Psoas muscle (tissue), 8 donors: ENCODE results near the gene ATP5MK. TPM values are rescaled to one million over a fixed set of nuclear protein-coding genes. Genes with fewer than 3 reads are reported as not detected.

Experiments used
- ATAC-seq, 4 donors: fragments of 200-7000 bp; cut with Tn5 transposase; one replicate each; pipeline ENCODE4 v1.9.1; 2020; ENCODE audit warnings: moderate library complexity in 3 of 4, mild to moderate bottlenecking in 2 of 4
- DNase-seq, 2 donors: peaks; one replicate each; pipeline ENCODE4 v3.0.0-alpha.2; 2020
- H3K27ac ChIP-seq: fragments of 200-600 bp; one replicate; pipeline ENCODE4 v1.8.0; 2022
- H3K27me3 ChIP-seq, 3 donors: fragments of 200-600 bp in 1 of 3; one replicate each; pipeline versions ENCODE4 v1.6.1 to v1.8.0; 2013 to 2022; ENCODE audit warnings: low read length in 2 of 3, mild to moderate bottlenecking in 2 of 3, moderate library complexity in 1 of 3; ENCODE audit not compliant: insufficient read depth in 3 of 3
- H3K36me3 ChIP-seq, 2 donors: fragments of 200-600 bp in 1 of 2; one replicate each; pipeline versions ENCODE4 v1.6.1 to v1.8.0; 2013 to 2022; ENCODE audit warnings: low read depth in 1 of 2, mild to moderate bottlenecking in 1 of 2, moderate library complexity in 1 of 2; ENCODE audit not compliant: insufficient read depth in 1 of 2
- H3K4me1 ChIP-seq: fragments of 200-600 bp; one replicate; pipeline ENCODE4 v1.8.0; 2022
- H3K4me3 ChIP-seq: fragments of 200-600 bp; one replicate; pipeline ENCODE4 v1.8.0; 2022; ENCODE audit warnings: mild to moderate bottlenecking
- H3K9me3 ChIP-seq: fragments of 200-600 bp; one replicate; pipeline ENCODE4 v1.8.0; 2022
- whole genome bisulfite sequencing, 3 donors: extraction: QIAGEN DNeasy Blood & Tissue Kit; methylation state at CpG; one replicate each; pipeline versions ENCODE4 v1.1.6 to v1.1.7; 2013; 5-methylcytosine and 5-hydroxymethylcytosine counted together
- intact Hi-C, 2 donors: fragments of 100-400 bp; cut with DNase I; formaldehyde crosslinking; loops; one replicate each; pipeline versions ENCODE4 v1.11.0 to v1.14.2; 2022
- polyA plus RNA-seq, 3 donors: library from polyadenylated mRNA; stranded (reverse); fragments of 200-250 nt; gene quantifications; one replicate each; pipeline ENCODE4 v1.2.3, GENCODE V29; 2013
- total RNA-seq, 4 donors: library from RNA; stranded (reverse); fragmentation: NEBNext Ultra II Directional in 2 of 4; extraction: Animal tissue kit (Norgen Biotek cat#: 25700) in 2 of 4; gene quantifications; one replicate each; pipeline versions ENCODE4 v1.2.1 to v1.2.4, GENCODE V29; 2021 to 2023
- TF ChIP-seq, protein P1 (sequence below): fragments of 200-600 bp; IDR thresholded peaks from one replicate; pipeline ENCODE4 v1.8.0; 2022; ENCODE audit warnings: antibody characterized with exemption
- donor health status: healthy with polysubstance abuse.
- donor health status: DM: no; HTN: no; CAD: no; lungs with moderate emphysema.
- donor health status: Bipolar disorder and iron deficiency.
- donor health status: healthy.
- donor health status: DM: yes; HTN: yes; CAD: no.
- donor health status: DM: no; HTN: no; CAD: no.
- donor health status: DM: no; HTN: no; CAD: no.
- donor health status: DM: yes; HTN: yes; CAD: no.

Gene ATP5MK
- total and polyA plus RNA-seq, 7 donors = 573 to 1,454 (median 670) TPM

DNA sequence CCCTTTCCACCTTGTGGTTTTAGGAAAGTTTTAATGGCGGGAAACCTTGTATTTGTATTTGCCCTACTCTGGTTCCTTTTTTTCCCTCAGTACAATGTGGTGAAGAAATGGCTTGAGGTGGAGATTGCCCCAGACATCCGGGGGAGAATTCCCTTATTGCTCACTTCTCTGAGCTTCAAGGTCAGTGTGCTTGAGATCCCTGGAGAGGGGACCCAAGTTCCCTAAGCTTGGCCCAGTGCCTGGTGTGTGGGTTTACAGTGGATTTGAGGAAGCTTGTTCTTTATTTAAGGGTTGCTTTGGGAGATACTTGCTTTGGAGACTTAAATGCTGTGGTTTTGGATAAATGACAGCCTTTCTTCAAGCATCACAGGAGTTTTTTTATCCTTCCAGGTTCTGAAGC lies 37.6 kb upstream of the ATP5MK start:
- TF ChIP-seq, protein P1, sequence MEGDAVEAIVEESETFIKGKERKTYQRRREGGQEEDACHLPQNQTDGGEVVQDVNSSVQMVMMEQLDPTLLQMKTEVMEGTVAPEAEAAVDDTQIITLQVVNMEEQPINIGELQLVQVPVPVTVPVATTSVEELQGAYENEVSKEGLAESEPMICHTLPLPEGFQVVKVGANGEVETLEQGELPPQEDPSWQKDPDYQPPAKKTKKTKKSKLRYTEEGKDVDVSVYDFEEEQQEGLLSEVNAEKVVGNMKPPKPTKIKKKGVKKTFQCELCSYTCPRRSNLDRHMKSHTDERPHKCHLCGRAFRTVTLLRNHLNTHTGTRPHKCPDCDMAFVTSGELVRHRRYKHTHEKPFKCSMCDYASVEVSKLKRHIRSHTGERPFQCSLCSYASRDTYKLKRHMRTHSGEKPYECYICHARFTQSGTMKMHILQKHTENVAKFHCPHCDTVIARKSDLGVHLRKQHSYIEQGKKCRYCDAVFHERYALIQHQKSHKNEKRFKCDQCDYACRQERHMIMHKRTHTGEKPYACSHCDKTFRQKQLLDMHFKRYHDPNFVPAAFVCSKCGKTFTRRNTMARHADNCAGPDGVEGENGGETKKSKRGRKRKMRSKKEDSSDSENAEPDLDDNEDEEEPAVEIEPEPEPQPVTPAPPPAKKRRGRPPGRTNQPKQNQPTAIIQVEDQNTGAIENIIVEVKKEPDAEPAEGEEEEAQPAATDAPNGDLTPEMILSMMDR = no peak
- Histone ChIP-seq H3K27ac (no peak overlapping the region), H3K4me3 (no peak overlapping the region), H3K9me3 (no peaks in the 10 kb centered on the region), H3K36me3 (peaks cover 22 to 98% of the 10 kb centered on the region in 2 donors), H3K4me1 (no peaks in the 10 kb centered on the region), H3K27me3 (no peaks in the 10 kb centered on the region)
- DNase-seq (peak in 1 of 2 donors; percentile 56), ATAC-seq (no peak)
- 76 to 88% (median 79%) methylated on average over 2 of the region's 2 CpGs for WGBS, 3 donors
- intact Hi-C loops = no loop called here

DNA sequence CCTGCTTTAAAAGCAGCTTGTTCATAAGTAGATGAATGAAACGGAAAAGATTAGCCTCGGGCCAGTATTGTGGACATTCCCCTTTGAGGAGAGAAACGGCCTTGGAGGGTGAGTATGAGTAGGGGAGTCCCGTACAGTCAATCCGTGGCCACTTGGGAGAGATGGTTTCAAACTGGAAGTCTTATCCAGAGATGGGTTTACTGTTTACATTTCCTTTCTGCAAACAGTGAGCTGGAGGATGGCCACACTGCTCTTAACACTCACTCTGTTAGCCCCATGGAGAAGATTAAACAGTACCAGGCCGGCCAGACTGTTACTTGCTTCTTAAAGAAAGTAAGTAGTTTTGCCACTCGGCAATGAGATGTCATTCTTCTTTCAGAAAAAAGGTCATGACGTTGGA lies 35.6 kb upstream of the ATP5MK start:
- 77 to 87% (median 83%) methylated on average over 8 of the region's 8 CpGs for WGBS, 3 donors
- H3K36me3 ChIP-seq = peaks cover 19 to 98% of the 10 kb centered on the region in 2 donors
- H3K27ac ChIP-seq = no peak overlapping the region
- ATAC-seq = no peak
- no peaks in the 10 kb centered on the region for H3K27me3 ChIP-seq
- H3K4me1 ChIP-seq = no peaks in the 10 kb centered on the region
- no peaks in the 10 kb centered on the region for H3K9me3 ChIP-seq
- TF ChIP-seq, protein P1 = no peak
- no peak overlapping the region for H3K4me3 ChIP-seq
- no peak for DNase-seq
- intact Hi-C loops = no loop called here

DNA sequence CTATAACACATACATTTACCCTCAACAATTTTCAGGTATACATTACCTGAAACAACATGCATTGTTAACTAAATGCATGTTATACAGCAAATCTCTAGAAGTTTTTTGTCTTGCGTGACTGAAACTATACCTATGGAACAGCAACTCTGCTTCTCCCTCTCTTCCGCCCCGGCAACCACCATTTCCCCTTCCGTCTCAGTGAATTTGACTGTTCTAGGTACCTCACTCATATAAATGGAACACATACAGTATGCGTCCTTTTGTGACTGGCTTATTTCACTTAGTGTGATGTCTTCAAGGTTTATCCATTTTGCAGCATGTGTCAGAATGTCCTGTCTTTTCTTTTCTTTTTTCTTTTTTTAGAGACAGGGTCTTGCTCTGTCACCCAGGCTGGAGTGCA lies 33.4 kb upstream of the ATP5MK start:
- TF ChIP-seq, protein P1 = no peak
- intact Hi-C loops = no loop called here
- Histone ChIP-seq H3K4me1 (no peaks in the 10 kb centered on the region), H3K4me3 (no peak overlapping the region), H3K27ac (no peak overlapping the region), H3K27me3 (no peaks in the 10 kb centered on the region), H3K36me3 (peaks cover 20 to 98% of the 10 kb centered on the region in 2 donors), H3K9me3 (no peaks in the 10 kb centered on the region)
- WGBS, 3 donors = 91 to 98% (median 95%) methylated on average over 5 of the region's 5 CpGs
- ATAC-seq (no peak), DNase-seq (no peak)

DNA sequence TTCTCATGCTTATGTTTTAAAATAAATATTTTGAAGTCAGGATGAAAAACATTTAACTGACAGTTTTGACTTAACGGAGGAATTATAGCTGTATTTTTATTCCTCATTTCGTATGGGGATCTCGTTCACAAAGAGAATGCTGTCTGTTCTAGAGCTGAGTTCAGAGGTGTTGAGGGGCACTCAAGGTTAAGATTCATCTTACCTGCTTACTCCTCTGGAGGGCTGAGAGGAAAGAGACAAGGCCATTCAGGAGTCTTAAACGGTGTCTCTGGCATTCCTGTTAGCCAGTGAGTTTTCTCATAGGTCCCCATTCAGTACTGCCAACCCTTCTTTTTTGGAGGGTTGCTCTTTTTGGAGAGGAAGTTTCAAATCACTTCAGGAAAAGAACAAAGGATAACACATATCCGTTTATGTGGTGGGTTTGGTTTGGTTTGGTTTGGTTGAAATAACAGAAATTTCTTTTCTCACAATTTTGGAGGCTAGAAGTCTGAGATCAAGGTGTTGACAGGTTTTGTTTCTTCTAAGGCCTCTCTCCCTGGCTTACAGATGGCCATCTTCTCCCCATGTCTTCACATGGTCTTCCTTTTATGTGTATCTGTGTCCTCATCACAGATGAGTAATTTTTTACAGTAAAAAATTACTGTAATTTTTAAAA lies 32.8 kb upstream of the ATP5MK start:
- intact Hi-C loops = no loop called here
- no peak for ATAC-seq

More for the DNA sequence above, 32.8 kb upstream of the ATP5MK start:
- Histone ChIP-seq H3K9me3 (no peaks in the 10 kb centered on the region), H3K4me1 (no peaks in the 10 kb centered on the region), H3K27me3 (no peaks in the 10 kb centered on the region), H3K27ac (no peak overlapping the region), H3K4me3 (no peak overlapping the region), H3K36me3 (peaks cover 17 to 98% of the 10 kb centered on the region in 2 donors)
- 67 to 76% (median 75%) methylated on average over 5 of the region's 5 CpGs for WGBS, 3 donors
- TF ChIP-seq, protein P1 = no peak
- no peak for DNase-seq
